Measurements from ENCODE around the gene C1orf105. TPM values are rescaled to one million over a fixed set of nuclear protein-coding genes. Genes with fewer than 3 reads are reported as not detected.

Gene C1orf105
- not detected in 2 replicates for total RNA-seq

GRCh38 chr1:172420385-172420784, at the start of gene C1orf105:
TSS of gene C1orf105 (plus strand) at chr1:172420685. CDS start at chr1:172420886, 201 bp downstream.

GRCh38 chr1:172443666-172444453, 23.4 kb downstream of the C1orf105 start, which contains the start of gene PIGC:
TSS of gene PIGC (minus strand) at chr1:172444069. CDS start at chr1:172442622, 1,447 bp downstream.

Other genes with a start within 250 kb of the C1orf105 start
- gene PIGC, start 23.4 kb downstream of the C1orf105 start, total RNA-seq: 10.0 and 12.3 TPM in 2 replicates
- gene SUCO, start 112.5 kb downstream of the C1orf105 start, total RNA-seq: 29.5 and 30.7 TPM in 2 replicates
- not detected in 2 replicates for gene FASLG, start 238.4 kb downstream of the C1orf105 start, total RNA-seq